ENCODE measurements around the gene DGKH. TPM values are rescaled to one million over a fixed set of nuclear protein-coding genes. Genes with fewer than 3 reads are reported as not detected.

Gene DGKH
- total and polyA plus RNA-seq, 9 of the 15 experiments (the other 6 are each of a cell fraction or from before 2014, with no cell fraction given) = 0.38 to 4.4 (median 3.1) TPM

DNA sequence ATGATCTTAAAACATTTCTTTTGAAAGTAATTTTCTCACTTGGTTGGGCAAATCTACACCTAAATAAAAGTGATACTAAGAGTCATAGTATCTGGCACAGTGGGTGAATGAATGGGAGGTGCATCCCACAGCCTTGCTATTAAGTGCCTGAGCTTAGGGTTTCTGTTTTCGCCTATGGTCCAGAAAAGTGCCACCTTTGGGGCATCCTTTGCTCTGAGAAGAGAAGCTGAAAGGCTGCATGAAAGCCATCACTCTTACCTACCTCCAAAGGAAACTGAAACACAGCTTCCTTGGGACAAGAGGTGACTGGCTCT, 167.9 kb downstream of the DGKH start (continued):
- no peak for TF ChIP-seq YY1 (IDR thresholded peaks at IDR 0.05; ENCODE audit: borderline replicate concordance in 1 of 3, control insufficient read depth in 1 of 3, extremely low read depth in 1 of 3, insufficient read depth in 3 of 3, insufficient read length in 1 of 3, insufficient replicate concordance in 2 of 3, low read depth in 1 of 3, low read length in 2 of 3)
- TF ChIP-seq RFX1 (IDR thresholded peaks at IDR 0.05) = no peak
- TF ChIP-seq, protein P1, sequence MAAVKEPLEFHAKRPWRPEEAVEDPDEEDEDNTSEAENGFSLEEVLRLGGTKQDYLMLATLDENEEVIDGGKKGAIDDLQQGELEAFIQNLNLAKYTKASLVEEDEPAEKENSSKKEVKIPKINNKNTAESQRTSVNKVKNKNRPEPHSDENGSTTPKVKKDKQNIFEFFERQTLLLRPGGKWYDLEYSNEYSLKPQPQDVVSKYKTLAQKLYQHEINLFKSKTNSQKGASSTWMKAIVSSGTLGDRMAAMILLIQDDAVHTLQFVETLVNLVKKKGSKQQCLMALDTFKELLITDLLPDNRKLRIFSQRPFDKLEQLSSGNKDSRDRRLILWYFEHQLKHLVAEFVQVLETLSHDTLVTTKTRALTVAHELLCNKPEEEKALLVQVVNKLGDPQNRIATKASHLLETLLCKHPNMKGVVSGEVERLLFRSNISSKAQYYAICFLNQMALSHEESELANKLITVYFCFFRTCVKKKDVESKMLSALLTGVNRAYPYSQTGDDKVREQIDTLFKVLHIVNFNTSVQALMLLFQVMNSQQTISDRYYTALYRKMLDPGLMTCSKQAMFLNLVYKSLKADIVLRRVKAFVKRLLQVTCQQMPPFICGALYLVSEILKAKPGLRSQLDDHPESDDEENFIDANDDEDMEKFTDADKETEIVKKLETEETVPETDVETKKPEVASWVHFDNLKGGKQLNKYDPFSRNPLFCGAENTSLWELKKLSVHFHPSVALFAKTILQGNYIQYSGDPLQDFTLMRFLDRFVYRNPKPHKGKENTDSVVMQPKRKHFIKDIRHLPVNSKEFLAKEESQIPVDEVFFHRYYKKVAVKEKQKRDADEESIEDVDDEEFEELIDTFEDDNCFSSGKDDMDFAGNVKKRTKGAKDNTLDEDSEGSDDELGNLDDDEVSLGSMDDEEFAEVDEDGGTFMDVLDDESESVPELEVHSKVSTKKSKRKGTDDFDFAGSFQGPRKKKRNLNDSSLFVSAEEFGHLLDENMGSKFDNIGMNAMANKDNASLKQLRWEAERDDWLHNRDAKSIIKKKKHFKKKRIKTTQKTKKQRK (IDR thresholded peaks at IDR 0.05; ENCODE audit: borderline replicate concordance, low read depth, low read length) = no peak
- no peak for TF ChIP-seq MCM2 (IDR thresholded peaks at IDR 0.05; ENCODE audit: low read depth)

DNA sequence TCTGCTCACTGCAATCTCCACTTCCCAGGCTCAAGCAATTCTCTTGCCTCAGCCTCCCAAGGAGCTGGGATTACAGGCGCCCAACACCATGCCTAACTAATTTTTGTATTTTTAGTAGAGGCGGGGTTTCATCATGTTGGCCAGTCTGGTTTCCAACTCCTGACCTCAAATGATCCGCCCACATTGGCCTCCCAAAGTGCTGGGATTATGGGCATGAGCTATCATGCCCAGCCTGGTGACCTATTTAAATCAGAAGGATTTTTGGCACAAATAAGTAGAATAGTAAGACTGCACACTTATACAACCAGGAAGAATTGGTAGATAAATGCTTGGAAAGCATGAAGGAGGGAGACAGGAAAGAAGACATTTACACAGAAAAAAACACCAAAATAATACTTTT, 170.1 kb downstream of the DGKH start:
- CTCF ChIA-PET (ENCODE audit: low intra/inter-chr PET ratio) = no interaction called here
- TF ChIP-seq BDP1 (IDR thresholded peaks at IDR 0.05; ENCODE audit: insufficient read depth, insufficient read length) (no peak), CCNT2 (IDR thresholded peaks at IDR 0.05; ENCODE audit: borderline replicate concordance, extremely low read depth, insufficient read length, low read depth, low read length) (no peak), DMBX1 (CRISPR knock-in tag; IDR thresholded peaks at IDR 0.05; ENCODE audit: borderline replicate concordance) (no peak), NFRKB (IDR thresholded peaks at IDR 0.05; ENCODE audit: low read depth) (no peak)
- TF ChIP-seq, protein P2, sequence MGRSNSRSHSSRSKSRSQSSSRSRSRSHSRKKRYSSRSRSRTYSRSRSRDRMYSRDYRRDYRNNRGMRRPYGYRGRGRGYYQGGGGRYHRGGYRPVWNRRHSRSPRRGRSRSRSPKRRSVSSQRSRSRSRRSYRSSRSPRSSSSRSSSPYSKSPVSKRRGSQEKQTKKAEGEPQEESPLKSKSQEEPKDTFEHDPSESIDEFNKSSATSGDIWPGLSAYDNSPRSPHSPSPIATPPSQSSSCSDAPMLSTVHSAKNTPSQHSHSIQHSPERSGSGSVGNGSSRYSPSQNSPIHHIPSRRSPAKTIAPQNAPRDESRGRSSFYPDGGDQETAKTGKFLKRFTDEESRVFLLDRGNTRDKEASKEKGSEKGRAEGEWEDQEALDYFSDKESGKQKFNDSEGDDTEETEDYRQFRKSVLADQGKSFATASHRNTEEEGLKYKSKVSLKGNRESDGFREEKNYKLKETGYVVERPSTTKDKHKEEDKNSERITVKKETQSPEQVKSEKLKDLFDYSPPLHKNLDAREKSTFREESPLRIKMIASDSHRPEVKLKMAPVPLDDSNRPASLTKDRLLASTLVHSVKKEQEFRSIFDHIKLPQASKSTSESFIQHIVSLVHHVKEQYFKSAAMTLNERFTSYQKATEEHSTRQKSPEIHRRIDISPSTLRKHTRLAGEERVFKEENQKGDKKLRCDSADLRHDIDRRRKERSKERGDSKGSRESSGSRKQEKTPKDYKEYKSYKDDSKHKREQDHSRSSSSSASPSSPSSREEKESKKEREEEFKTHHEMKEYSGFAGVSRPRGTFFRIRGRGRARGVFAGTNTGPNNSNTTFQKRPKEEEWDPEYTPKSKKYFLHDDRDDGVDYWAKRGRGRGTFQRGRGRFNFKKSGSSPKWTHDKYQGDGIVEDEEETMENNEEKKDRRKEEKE (IDR thresholded peaks at IDR 0.05; ENCODE audit: borderline replicate concordance in 1 of 2, control insufficient read depth in 1 of 2, low read depth in 2 of 2, low read length in 1 of 2) = no peak
- H3K4me3 ChIP-seq = no peak overlapping the region
- no peak for FAIRE-seq
- H3K9me1 ChIP-seq (ENCODE audit: control insufficient read depth, insufficient read depth, low read length) = no peaks in the 10 kb centered on the region
- in situ Hi-C loops (cut with MboI) (no loop called here), intact Hi-C loops (cut with micrococcal nuclease) (loop anchor here (5.0 to 10.0 kb wide), 3 partner anchors 174 to 551 kb away; partner anchors contain the start of gene DGKH)
- H3K27ac ChIP-seq (ENCODE audit: extremely low read depth, low read depth, low read length) = no peak overlapping the region
- no peak for ATAC-seq
- no peak overlapping the region for H3K9ac ChIP-seq (ENCODE audit: insufficient read depth in 1 of 2, low read depth in 2 of 2, low read length in 2 of 2)
- H3K79me2 ChIP-seq (ENCODE audit: control insufficient read depth, insufficient read depth, low read length) = no peaks in the 10 kb centered on the region
- H3K27me3 ChIP-seq (ENCODE audit: control insufficient read depth in 2 of 2, insufficient read depth in 2 of 2, low read length in 2 of 2) = no peaks in the 10 kb centered on the region
- H3K36me3 ChIP-seq (ENCODE audit: control insufficient read depth, insufficient read depth, low read length) = peaks cover 18% of the 10 kb centered on the region; the same call in 1 of the 3 replicates
- H2AFZ ChIP-seq (ENCODE audit: low read depth, low read length) = no peak overlapping the region
- 73% methylated on average over 3 of the region's 3 CpGs for WGBS (ENCODE audit: insufficient coverage, low coverage, missing lambda C conversion rate)
- POLR2A ChIA-PET = interaction anchor here (1.3 kb wide), 1 partner anchor 55 kb away, joined by 3 read pairs; no protein-coding TSS in a partner anchor
- no peaks in the 10 kb centered on the region; a peak in 2 of 5 replicates for H3K4me1 ChIP-seq (replicated peaks in 1 of 2; ENCODE audit: control insufficient read depth in 2 of 2, insufficient read depth in 2 of 2, low read length in 2 of 2)
- H4K20me1 ChIP-seq (replicated peaks; ENCODE audit: control insufficient read depth, insufficient read depth, low read length) = no peaks in the 10 kb centered on the region
- no peak overlapping the region for H3K4me2 ChIP-seq (ENCODE audit: insufficient read depth, low read length)
- DNase-seq (ENCODE audit: extremely low read depth in 1 of 4, low spot score in 3 of 4) = no peak
- H3K9me3 ChIP-seq (replicated peaks; ENCODE audit: control insufficient read depth, insufficient read depth, low read depth, low read length) = no peaks in the 10 kb centered on the region
- no TSS peak for BruUV-seq (replicated peaks)

Data from K562 (cell line).